ENCODE measurements around the gene PLPP4.

DNA sequence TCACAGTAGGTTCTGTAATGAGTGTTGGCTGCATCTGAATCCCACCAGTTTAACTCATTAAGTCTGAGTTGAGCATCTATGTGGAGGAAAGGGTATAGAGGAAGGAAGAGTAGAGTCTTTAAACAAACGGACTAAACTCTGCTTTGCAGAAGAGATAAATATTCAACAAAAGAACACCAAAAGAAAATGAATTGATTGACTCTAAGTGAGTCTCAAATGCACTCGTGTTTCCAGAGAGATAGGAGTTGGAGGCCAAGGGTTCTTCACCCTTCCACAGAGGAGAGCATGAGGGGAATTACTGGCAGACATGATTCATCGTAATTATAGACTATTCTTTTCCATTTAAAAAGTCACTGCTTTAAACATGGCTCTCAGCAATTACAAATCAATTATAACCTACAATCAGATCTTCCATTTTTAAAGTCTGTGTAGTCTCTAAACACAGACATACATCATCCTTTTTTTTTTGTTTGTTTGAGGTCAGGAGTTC lies 56.3 kb downstream of the PLPP4 start:
- TF ChIP-seq, protein P1, sequence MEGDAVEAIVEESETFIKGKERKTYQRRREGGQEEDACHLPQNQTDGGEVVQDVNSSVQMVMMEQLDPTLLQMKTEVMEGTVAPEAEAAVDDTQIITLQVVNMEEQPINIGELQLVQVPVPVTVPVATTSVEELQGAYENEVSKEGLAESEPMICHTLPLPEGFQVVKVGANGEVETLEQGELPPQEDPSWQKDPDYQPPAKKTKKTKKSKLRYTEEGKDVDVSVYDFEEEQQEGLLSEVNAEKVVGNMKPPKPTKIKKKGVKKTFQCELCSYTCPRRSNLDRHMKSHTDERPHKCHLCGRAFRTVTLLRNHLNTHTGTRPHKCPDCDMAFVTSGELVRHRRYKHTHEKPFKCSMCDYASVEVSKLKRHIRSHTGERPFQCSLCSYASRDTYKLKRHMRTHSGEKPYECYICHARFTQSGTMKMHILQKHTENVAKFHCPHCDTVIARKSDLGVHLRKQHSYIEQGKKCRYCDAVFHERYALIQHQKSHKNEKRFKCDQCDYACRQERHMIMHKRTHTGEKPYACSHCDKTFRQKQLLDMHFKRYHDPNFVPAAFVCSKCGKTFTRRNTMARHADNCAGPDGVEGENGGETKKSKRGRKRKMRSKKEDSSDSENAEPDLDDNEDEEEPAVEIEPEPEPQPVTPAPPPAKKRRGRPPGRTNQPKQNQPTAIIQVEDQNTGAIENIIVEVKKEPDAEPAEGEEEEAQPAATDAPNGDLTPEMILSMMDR (IDR thresholded peaks at IDR 0.05): no peak
- TF ChIP-seq POLR2A (IDR thresholded peaks at IDR 0.05): no peak
